NCI-H187 (cell line): ENCODE results near the gene LSMEM2.
A peak's percentile ranks its signal among the peaks of the same experiment; 100 is the strongest.

Source experiments
- DNase-seq, 2 experiments: peaks; one replicate each; lab custom pipeline; 2025; lab: John Stamatoyannopoulos, UW

The LSMEM2 gene

GRCh38 chr3:50322115-50322385 lies 43.2 kb downstream of the LSMEM2 start:
- no peak for DNase-seq

GRCh38 chr3:50322386-50323091 lies 43.7 kb downstream of the LSMEM2 start, which contains the start of gene HYAL2:
TSS of gene HYAL2 (minus strand) at chr3:50322745. CDS start at chr3:50320489, 2,256 bp downstream.
- no peak for DNase-seq

- DNase-seq, result no peak
These were observed 44.3 kb downstream of the LSMEM2 start for GRCh38 chr3:50323092-50323600.

DNA sequence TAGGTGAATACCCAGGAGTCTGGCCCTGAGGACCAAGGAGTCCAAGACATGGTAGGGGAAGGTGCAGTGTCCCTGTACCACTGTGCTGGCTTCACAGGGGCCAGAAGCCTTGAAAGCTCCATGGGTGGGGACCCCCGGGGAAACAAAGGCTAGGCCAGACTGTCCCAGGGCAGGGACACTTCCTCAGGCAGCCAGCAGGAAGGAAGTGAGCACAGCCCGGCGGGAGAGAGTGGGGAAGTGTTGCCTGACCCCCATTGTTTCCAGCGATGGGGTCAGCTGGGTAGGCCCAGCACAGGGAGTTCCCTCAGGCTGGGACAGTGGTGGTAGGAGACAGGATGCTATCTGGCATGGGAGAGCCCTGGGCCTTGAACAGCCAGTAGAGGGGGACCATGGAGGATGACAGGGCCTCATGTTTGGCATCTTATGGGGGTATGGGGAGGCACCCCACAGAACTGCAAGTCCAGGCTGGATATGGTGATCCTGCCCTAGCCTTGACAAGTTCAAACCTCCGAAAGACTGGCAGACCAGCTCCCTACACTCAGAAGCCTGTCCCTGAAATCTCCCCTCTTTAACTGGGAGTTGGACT lies 44.8 kb downstream of the LSMEM2 start:
- no peak for DNase-seq

- DNase-seq, result peak in 1 of 2 experiments; percentile 8
These were observed 45.6 kb downstream of the LSMEM2 start for GRCh38 chr3:50324351-50325112.

- no peak for DNase-seq
These were observed 46.2 kb downstream of the LSMEM2 start for GRCh38 chr3:50325113-50325480.

DNA sequence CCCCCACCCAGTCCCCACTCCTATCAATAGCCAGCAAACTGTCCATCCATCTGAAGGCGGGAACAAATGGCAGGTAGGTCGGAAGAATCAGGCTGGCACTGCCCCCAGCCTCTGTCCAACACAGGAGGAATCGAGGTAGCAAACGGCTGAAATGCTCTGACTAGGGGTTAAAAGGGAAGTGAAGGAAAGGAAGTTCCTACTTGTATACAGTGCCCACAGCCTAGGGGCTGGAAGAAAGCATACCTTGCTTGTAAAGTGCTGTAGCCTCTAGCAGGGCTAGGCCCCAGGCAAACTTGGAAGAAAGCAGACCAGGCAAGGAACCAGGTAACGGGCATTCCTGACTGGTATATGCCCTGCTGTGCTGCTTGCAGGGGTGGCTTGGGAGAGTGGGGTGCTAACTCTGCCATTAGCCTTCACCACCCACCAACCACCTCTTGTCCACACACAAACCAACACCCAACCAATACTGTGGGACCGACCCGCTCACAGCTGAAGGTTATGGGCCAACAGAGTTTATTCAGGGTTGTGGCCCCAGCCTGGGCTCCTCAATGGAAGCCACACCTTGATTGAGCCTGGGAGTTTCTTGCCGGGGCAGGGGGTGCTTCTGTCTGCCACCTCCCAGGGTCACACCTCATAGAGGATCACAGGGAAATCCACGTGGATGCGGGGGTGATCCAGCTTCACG lies 46.8 kb downstream of the LSMEM2 start:
- no peak for DNase-seq

GRCh38 chr3:50326182-50326541 lies 47.3 kb downstream of the LSMEM2 start:
- DNase-seq, result no peak

DNA sequence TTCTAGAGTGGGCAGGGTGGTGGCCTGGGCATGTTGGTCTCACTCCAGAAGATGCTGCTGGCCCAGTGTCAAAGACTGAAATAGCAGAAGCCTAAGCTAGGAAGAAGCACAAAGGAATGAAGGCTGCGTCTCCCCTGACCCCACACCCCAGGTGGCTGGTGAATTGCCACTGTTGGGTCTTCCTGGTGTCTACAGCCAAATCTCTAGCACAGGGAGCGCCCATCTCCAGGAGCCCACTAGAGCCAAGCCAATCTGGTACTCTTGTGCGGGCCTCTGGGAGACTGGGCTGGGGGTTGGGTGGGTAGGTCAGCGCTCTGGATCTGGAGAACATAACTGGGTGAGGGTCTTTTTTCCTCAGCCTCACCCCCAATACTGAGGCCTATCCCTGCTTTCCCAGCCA lies 48.2 kb downstream of the LSMEM2 start:
- no peak for DNase-seq

- peak; percentile 80 to 89 for DNase-seq
These were observed 49.2 kb downstream of the LSMEM2 start, which contains the start of gene TUSC2 for GRCh38 chr3:50327943-50328691. TSS of gene TUSC2 (minus strand) at chr3:50328223. CDS start at chr3:50328099, 124 bp downstream.

DNA sequence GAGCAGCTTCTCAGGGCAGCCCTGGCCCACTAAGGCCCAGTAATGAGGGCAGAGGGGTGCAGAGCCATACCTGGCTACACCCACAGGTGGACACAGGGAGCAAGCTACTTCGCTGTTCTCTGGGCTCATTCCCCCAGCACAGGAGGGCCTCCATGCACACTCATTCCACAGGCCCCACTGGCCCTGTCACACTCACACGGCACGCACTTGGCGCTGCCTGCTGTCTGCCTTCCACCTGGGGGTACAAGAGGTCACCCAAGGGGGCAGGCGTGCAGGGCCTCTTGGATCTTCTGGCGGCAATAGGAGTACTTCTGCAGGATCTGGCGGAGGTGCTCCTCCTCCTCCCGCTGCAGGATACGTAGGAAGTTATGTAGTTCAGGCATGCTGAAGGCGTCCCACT lies 51.4 kb downstream of the LSMEM2 start:
- no peak for DNase-seq

- no peak for DNase-seq
These were observed 52.5 kb downstream of the LSMEM2 start for GRCh38 chr3:50331364-50331907.

DNA sequence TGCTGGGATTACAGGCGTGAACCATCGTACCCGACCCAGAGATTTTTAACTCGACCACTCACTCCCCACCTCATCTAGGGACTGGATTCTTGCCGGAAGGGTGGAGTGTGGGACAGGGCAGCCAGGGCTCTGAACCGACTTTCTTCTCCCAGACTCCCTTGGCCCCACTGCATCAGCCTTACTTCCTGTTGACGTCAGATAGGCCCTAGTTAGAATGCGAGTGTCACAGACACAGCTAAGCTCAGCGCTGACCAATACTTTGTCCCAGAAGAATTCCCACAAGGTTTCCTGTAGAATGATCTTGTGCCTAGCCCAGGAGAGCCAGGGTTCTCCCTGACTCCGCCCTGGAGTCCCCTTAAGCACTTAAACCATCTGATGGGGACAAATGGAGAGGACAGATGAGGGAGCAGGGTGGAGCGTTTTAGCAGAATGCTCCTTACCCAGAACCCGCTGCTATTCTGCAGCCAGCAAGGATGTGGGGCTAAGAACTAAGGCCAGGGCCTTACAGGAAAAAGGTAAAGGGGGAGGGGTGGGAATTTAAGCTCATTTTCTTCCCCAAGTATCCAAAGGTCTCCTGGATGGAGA lies 54.9 kb downstream of the LSMEM2 start:
- no peak for DNase-seq

- DNase-seq, result no peak
These were observed 55.6 kb downstream of the LSMEM2 start for GRCh38 chr3:50334339-50335075.

DNA sequence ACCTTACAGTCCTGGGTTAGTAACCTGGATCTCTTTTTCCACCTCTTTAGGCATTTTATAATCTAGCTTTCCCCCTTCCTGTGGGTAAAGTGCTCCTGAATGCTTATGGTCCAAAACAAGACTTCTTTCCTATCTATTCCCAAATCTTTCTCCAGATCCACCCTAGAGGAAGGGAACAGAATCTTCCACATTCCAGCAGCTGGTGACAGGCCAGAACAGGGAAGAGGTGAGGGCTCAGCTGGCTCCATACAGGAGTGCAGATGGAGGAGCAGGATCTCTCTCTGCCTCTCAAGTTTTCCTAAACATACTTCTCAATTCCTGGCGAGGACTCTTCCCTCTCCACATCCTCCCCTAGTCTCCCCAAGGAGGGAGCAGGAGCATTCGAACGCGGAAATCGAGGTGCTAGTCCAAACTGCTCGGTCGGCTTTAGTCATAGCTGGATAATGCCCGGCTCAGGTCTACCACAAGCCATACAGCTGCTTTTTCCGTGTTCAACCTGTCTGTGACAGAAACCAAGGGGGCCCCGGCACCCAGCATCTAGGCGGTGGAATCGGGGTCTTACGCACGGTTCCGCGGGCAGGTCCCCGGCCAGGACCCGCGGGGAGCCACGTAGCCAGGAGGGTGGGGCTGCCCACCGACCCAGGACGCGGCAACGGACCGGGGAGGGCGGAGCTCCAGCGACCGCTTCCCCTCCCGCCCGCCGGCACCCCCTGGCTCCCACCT lies 57.7 kb downstream of the LSMEM2 start:
- no peak for DNase-seq

DNA sequence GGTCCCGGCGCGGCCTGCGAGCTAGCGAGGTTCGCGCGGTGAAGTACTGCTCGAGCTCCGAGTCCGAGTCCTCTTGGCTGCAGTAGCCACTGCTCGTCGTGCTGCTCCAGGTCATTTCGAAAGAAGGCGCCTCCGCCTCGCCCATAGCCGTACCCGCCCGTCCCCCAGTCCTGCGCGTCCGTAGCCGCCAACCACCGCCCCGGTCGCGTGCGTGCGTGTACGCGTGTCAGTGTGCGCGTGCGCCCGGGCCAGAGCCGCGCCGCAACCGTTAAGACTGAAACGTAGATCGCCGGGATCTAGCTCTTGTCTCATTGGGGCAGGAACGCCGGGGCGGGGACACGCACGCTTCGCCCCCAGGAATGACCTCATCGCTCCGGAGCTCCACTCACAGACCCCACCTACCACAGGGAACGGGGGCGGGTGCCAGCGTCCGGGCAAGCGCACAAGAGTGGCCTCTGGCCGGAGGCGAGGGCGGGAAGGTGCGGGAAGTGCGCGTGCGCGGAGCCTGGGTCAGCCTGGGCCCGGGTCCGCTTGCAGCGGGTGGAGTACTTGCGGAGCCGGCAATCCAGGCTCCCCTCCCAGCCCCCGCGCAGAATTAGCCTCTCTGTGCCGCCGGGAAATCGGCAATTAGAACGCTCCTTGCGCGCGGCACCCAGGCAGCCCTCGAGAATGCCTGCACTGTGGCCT lies 58.4 kb downstream of the LSMEM2 start:
- peak; percentile 56 to 91 for DNase-seq
